ENCODE data around the gene IRAG1. TPM values are rescaled to one million over a fixed set of nuclear protein-coding genes. Genes with fewer than 3 reads are reported as not detected.
"Not testable (repeated sequence)": the region's sequence is repeated elsewhere in the genome, so short reads cannot be mapped to it uniquely, and the experiment has no call there.

Gene IRAG1
- total RNA-seq, 2 experiments from 2014 or later = not detected

GRCh38 chr11:10699072-10699471 is 5.5 kb upstream of the IRAG1 start:
- Mint-ChIP-seq H3K4me1 (no peaks in the 10 kb centered on the region), H3K9me3 (ENCODE audit: low read depth) (no peaks in the 10 kb centered on the region), H3K27ac (no peak overlapping the region), H3K4me3 (no peak overlapping the region), H3K27me3 (peaks cover 5% of the 10 kb centered on the region), H3K36me3 (ENCODE audit: low read depth) (no peaks in the 10 kb centered on the region)
- DNase-seq (no peak), ATAC-seq (no peak)
- ChIA-PET POLR2A (no interaction called here), CTCF (no interaction called here)
- intact Hi-C loops (cut with DNase I, micrococcal nuclease) = no loop called here

GRCh38 chr11:10697323-10697620 is 3.7 kb upstream of the IRAG1 start:
- no peak overlapping the region for H3K27ac Mint-ChIP-seq
- H3K27me3 Mint-ChIP-seq = peaks cover 5% of the 10 kb centered on the region
- no peak for ATAC-seq
- no peaks in the 10 kb centered on the region for H3K36me3 Mint-ChIP-seq (ENCODE audit: low read depth)
- ChIA-PET CTCF (no interaction called here), POLR2A (no interaction called here)
- H3K4me1 Mint-ChIP-seq = no peaks in the 10 kb centered on the region
- intact Hi-C loops (cut with DNase I, micrococcal nuclease) = no loop called here
- no peak for DNase-seq
- no peak overlapping the region for H3K4me3 Mint-ChIP-seq
- no peaks in the 10 kb centered on the region for H3K9me3 Mint-ChIP-seq (ENCODE audit: low read depth)

GRCh38 chr11:10696468-10697322 is 3.1 kb upstream of the IRAG1 start:
- Mint-ChIP-seq H3K27ac (no peak overlapping the region), H3K27me3 (peaks cover 5% of the 10 kb centered on the region), H3K4me1 (no peaks in the 10 kb centered on the region), H3K9me3 (ENCODE audit: low read depth) (no peaks in the 10 kb centered on the region), H3K4me3 (no peak overlapping the region), H3K36me3 (ENCODE audit: low read depth) (no peaks in the 10 kb centered on the region)
- intact Hi-C loops (cut with DNase I, micrococcal nuclease) = no loop called here
- DNase-seq = no peak
- POLR2A ChIA-PET = no interaction called here
- ATAC-seq = no peak
- CTCF ChIA-PET = interaction anchor here (0.7 kb wide), 1 partner anchor 9 kb away, joined by 4 read pairs; no protein-coding TSS in a partner anchor

DNA sequence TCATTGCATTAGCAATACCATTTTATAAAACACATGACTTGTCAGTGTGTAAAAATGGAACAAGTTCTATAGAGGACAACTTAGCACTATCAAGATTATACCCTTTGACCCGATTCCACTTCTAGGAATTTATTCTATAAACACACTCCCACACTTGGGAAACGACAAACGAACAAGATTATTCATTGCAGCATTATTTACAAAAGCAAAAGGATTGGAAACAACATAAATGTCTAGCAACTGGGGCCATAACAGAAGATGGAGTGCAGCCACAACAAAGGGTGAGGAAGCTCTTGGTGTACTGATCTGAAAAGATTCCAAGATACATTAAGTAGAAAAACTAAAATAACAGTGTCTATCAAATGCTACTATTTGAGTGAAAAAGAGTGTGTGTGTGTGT is 2.3 kb upstream of the IRAG1 start:
- POLR2A ChIA-PET = no interaction called here
- Mint-ChIP-seq H3K4me3 (no peak overlapping the region), H3K36me3 (ENCODE audit: low read depth) (no peaks in the 10 kb centered on the region), H3K4me1 (no peaks in the 10 kb centered on the region), H3K27ac (no peak overlapping the region), H3K9me3 (ENCODE audit: low read depth) (no peaks in the 10 kb centered on the region), H3K27me3 (peaks cover 11% of the 10 kb centered on the region)
- no peak for DNase-seq
- CTCF ChIA-PET = interaction anchor here (0.7 kb wide), 1 partner anchor 1273 kb away, joined by 4 read pairs; no protein-coding TSS in a partner anchor
- intact Hi-C loops (cut with DNase I, micrococcal nuclease) = no loop called here
- ATAC-seq = no peak

DNA sequence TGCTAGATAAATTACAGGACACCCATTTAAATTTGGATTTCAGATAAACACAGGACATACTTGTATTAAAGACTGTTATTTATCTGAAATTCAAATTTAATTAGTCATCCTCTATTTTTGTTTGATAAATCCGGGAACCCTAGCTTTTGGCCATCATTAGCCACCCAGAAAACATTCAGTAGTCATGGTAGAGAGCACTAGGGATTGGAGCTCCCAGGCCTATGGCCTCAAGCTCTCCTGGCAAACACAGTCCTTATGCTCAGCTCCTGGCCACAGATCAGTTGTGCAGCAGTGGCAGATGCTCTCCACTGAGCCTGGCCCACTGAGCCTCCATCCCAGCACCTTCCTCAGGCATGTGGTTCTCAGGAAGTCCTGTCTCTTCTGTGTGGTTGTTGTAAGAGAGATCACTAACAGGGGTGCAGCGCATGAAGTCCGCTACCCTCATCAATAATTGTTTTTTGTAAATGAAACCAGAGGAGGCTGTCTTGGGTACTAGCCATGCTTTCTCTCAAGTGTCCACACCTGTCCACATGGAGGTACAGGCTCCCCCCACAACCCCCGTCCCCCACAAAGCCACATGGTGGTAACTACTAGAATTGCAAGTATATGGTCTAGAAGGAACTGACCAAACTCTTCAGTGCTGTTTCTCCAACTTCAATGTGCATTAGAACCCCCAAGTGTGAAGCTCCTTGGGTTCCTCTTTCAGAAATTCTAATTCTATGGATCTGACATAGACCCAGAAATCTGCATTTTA is 1.1 kb upstream of the IRAG1 start:
- ChIA-PET CTCF (interaction anchor here (0.7 to 2.1 kb wide), 5 partner anchors 12 to 1274 kb away, joined by 3 to 5 read pairs (median 4); partner anchors contain the start of gene AMPD3), POLR2A (no interaction called here)
- H3K27me3 Mint-ChIP-seq = peaks cover 12% of the 10 kb centered on the region
- no peak for ATAC-seq
- intact Hi-C loops (cut with DNase I, micrococcal nuclease) = no loop called here
- no peak overlapping the region for H3K27ac Mint-ChIP-seq
- no peak overlapping the region for H3K4me3 Mint-ChIP-seq
- no peaks in the 10 kb centered on the region for H3K36me3 Mint-ChIP-seq (ENCODE audit: low read depth)
- H3K4me1 Mint-ChIP-seq = no peaks in the 10 kb centered on the region
- no peak for DNase-seq
- no peaks in the 10 kb centered on the region for H3K9me3 Mint-ChIP-seq (ENCODE audit: low read depth)

GRCh38 chr11:10692531-10693115 is 932 bp downstream of the IRAG1 start:
- H3K4me1 Mint-ChIP-seq = no peaks in the 10 kb centered on the region
- no peak for DNase-seq
- no peak overlapping the region for H3K27ac Mint-ChIP-seq
- intact Hi-C loops (cut with DNase I, micrococcal nuclease) = no loop called here
- H3K4me3 Mint-ChIP-seq = no peak overlapping the region
- H3K36me3 Mint-ChIP-seq (ENCODE audit: low read depth) = no peaks in the 10 kb centered on the region
- H3K9me3 Mint-ChIP-seq (ENCODE audit: low read depth) = no peaks in the 10 kb centered on the region
- CTCF ChIA-PET = interaction anchor here (2.1 kb wide), 1 partner anchor 10 kb away, joined by 5 read pairs; no protein-coding TSS in a partner anchor
- ATAC-seq = no peak
- POLR2A ChIA-PET = interaction anchor here (0.6 kb wide), 1 partner anchor 8 kb away, joined by 3 read pairs; no protein-coding TSS in a partner anchor
- peaks cover 12% of the 10 kb centered on the region for H3K27me3 Mint-ChIP-seq

DNA sequence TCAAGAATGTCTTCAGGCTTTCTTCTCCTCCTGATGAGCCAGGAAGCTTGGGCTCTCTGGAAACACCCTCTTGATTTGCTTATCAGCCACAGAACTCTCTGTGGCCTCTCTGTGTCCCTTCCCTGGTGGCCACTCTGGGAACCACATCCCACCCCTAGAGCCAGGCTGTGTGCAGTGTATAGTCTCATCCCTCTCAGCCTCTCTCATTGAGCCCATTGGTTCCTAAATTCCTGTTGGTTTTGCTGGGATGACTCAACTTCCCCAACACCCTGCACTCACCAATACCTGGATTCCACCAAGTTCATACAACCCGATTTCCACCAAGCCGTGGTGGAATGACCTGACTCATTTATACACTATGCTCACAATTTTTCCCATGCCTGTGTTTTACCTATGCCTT is 5.2 kb downstream of the IRAG1 start:
- no peak overlapping the region for H3K4me3 Mint-ChIP-seq
- ATAC-seq (no peak), DNase-seq (peak; percentile 11)
- H3K9me3 Mint-ChIP-seq (ENCODE audit: low read depth) = no peaks in the 10 kb centered on the region
- intact Hi-C loops (cut with DNase I, micrococcal nuclease) = no loop called here
- no peaks in the 10 kb centered on the region for H3K36me3 Mint-ChIP-seq (ENCODE audit: low read depth)
- no peaks in the 10 kb centered on the region for H3K4me1 Mint-ChIP-seq
- H3K27me3 Mint-ChIP-seq = peaks cover 11% of the 10 kb centered on the region
- POLR2A ChIA-PET = no interaction called here
- no peak overlapping the region for H3K27ac Mint-ChIP-seq
- CTCF ChIA-PET = interaction anchor here (0.8 to 1.2 kb wide), 3 partner anchors 8 to 100 kb away, joined by 3 to 4 read pairs (median 4); no protein-coding TSS in a partner anchor

- CTCF ChIA-PET = no interaction called here
- H3K27ac Mint-ChIP-seq = no peak overlapping the region
- H3K27me3 Mint-ChIP-seq = peaks cover 10% of the 10 kb centered on the region
- no peaks in the 10 kb centered on the region for H3K36me3 Mint-ChIP-seq (ENCODE audit: low read depth)
- DNase-seq = no peak
- POLR2A ChIA-PET = no interaction called here
- H3K9me3 Mint-ChIP-seq (ENCODE audit: low read depth) = no peaks in the 10 kb centered on the region
- no peak overlapping the region for H3K4me3 Mint-ChIP-seq
- no peaks in the 10 kb centered on the region for H3K4me1 Mint-ChIP-seq
- intact Hi-C loops (cut with DNase I, micrococcal nuclease) = no loop called here
- ATAC-seq = no peak
Observed at GRCh38 chr11:10686311-10686710, 7.2 kb downstream of the IRAG1 start.

GRCh38 chr11:10683429-10683828 is 10.1 kb downstream of the IRAG1 start:
- H3K36me3 Mint-ChIP-seq (ENCODE audit: low read depth) = no peaks in the 10 kb centered on the region
- H3K27me3 Mint-ChIP-seq = peaks cover 9% of the 10 kb centered on the region
- H3K27ac Mint-ChIP-seq = no peak overlapping the region
- ChIA-PET POLR2A (no interaction called here), CTCF (interaction anchor here (0.5 to 1.2 kb wide), 3 partner anchors 9 to 29 kb away, joined by 3 to 5 read pairs (median 4); partner anchors contain the start of gene IRAG1)
- no peak for ATAC-seq
- no peaks in the 10 kb centered on the region for H3K4me1 Mint-ChIP-seq
- H3K9me3 Mint-ChIP-seq (ENCODE audit: low read depth) = no peaks in the 10 kb centered on the region
- no peak overlapping the region for H3K4me3 Mint-ChIP-seq
- no peak for DNase-seq
- intact Hi-C loops (cut with DNase I, micrococcal nuclease) = no loop called here

DNA sequence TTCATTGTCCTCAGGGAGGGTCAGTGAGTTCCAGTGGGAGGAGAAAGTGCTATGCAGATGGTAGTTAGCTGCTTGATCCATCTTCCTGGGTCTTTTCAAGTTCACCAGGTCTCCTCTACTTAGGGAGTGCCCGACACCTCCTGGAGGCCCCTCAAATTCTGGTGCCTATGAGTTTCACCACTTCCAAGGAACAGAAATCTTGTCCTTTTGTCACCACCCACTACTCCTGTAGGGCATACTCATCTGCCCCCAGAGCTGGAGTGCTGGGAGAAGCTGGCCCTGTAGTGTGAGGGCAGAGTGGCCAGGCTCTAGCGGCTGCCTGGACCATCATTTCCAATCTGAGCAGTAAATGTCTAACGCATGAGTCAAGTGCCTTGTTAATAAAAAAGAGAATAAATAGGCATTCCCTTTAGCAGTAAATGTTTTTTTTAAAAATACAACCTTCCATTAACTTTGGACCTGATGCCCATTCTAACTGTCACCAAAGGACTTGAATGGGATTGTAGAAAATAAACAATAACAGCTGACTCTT is 12.5 kb downstream of the IRAG1 start:
- H3K36me3 Mint-ChIP-seq (ENCODE audit: low read depth) = no peaks in the 10 kb centered on the region
- DNase-seq = no peak
- H3K27me3 Mint-ChIP-seq = peaks cover 22% of the 10 kb centered on the region
- H3K4me3 Mint-ChIP-seq = no peak overlapping the region
- intact Hi-C loops (cut with DNase I, micrococcal nuclease) = no loop called here
- ATAC-seq = no peak
- ChIA-PET POLR2A (no interaction called here), CTCF (no interaction called here)
- H3K27ac Mint-ChIP-seq = no peak overlapping the region
- H3K9me3 Mint-ChIP-seq (ENCODE audit: low read depth) = no peaks in the 10 kb centered on the region
- no peaks in the 10 kb centered on the region for H3K4me1 Mint-ChIP-seq

GRCh38 chr11:10680279-10680678 is 13.3 kb downstream of the IRAG1 start:
- peaks cover 25% of the 10 kb centered on the region for H3K27me3 Mint-ChIP-seq
- DNase-seq; H3K4me3 Mint-ChIP-seq; POLR2A ChIA-PET; H3K4me1 Mint-ChIP-seq; H3K27ac Mint-ChIP-seq; intact Hi-C loops (cut with DNase I, micrococcal nuclease); ATAC-seq; H3K9me3 Mint-ChIP-seq (ENCODE audit: low read depth); H3K36me3 Mint-ChIP-seq (ENCODE audit: low read depth); CTCF ChIA-PET: not testable (repeated sequence)

Data from activated CD4-positive, alpha-beta T cell treated with anti-CD3 and anti-CD28 coated beads for 36 hours (primary cell).